DOHH2 (cell line): ENCODE data around the gene IRF4.

ENCODE experiments used
- CTCF ChIP-seq: fragments of 200-600 bp; sonication (generic); IDR thresholded peaks from one replicate; pipeline ENCODE4 v1.5.1; 2014; ENCODE audit warnings: antibody characterized with exemption, mild to moderate bottlenecking, low read depth, low read length; ENCODE audit not compliant: poor library complexity, severe bottlenecking
- EZH2phosphoT487 ChIP-seq: fragments of 200-600 bp; sonication (generic); IDR thresholded peaks from 2 replicates; pipeline ENCODE4 v1.6.1; 2017; ENCODE audit warnings: borderline replicate concordance, mild to moderate bottlenecking, antibody characterized with exemption, low read length, moderate library complexity, mixed read lengths

DNA sequence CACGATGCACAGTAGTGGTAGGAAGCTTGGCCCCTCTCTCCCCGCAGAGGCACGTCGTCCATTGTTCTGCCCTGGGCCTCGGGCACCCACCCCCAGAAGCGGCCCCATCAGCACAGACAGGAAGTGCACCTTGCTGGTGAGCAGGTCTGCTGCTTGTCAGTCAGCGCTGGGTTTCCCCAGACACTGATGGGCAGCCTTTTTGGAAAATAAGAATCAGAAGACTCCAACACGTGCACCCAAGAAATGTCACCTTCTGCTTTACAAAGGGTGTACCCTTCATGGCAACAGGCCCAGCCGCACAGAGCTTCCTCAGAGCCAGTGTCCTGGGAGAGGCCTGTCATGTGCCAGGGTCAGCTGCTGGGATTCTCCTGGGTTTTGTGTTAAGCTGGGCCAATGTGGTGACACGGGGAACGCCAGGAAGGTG lies 34.7 kb upstream of the IRF4 start:
- TF ChIP-seq CTCF (no peak), EZH2phosphoT487 (no peak)
